ENCODE data around the gene PRDM7. TPM values are rescaled to one million over a fixed set of nuclear protein-coding genes. Genes with fewer than 3 reads are reported as not detected.
"Not testable (repeated sequence)": the region's sequence is repeated elsewhere in the genome, so short reads cannot be mapped to it uniquely, and the experiment has no call there.

The PRDM7 gene
- total RNA-seq, 4 donors from 2014 or later = not detected

DNA sequence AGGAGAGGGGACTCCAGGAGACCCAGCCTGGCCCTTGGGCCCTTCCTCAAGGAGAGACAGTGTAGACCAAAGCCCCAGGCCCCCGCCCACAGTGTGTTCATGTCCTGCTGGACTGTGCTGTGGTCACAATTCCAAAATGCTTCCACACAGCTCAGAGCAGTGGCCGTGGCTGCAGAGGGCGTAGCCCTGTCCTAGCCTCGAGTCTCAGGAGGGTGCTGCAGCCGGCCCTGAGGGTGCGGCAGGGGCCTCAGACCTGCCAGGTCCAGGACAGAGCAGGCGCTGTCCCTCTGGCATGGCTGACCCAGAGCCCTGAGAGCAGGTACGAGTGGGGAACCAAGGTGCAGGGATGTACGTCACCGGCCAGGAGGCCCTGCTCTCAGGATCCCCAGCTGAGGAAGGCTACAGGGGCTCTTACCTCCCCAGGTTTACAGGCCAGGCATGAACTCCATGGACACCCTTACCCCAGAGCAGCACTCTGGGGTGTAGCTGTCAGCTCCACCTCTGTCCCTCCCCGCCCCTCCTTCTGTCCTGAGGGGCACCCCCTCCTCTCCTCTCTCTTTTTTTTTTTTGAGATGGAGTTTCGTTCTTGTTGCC is 65.1 kb downstream of the PRDM7 start:
- Histone ChIP-seq H3K27me3 (no peaks in the 10 kb centered on the region), H3K4me1 (no peaks in the 10 kb centered on the region), H3K27ac (no peak overlapping the region), H3K9me3 (no peaks in the 10 kb centered on the region), H3K4me3 (no peak overlapping the region), H3K36me3 (peaks cover 0 to 6% (median 0%) of the 10 kb centered on the region in 3 donors)
- DNase-seq = no peak
- intact Hi-C loops (cut with DNase I) = no loop called here
- TF ChIP-seq CTCF (IDR thresholded peaks at IDR 0.05) = no peak
- 76 to 83% methylated on average over 1 to 2 of the region's 12 CpGs for WGBS, 2 donors

GRCh38 chr16:90011508-90011819 is 65.7 kb downstream of the PRDM7 start:
- H3K36me3 ChIP-seq = peaks cover 0 to 9% (median 0%) of the 10 kb centered on the region in 3 donors
- H3K4me3 ChIP-seq = no peak overlapping the region
- H3K27ac ChIP-seq = no peak overlapping the region
- WGBS, 2 donors = 40 to 84% methylated on average over 1 to 9 of the region's 11 CpGs
- no peaks in the 10 kb centered on the region for H3K4me1 ChIP-seq
- no peaks in the 10 kb centered on the region for H3K9me3 ChIP-seq
- TF ChIP-seq POLR2A (IDR thresholded peaks at IDR 0.05) = no peak
- TF ChIP-seq CTCF (IDR thresholded peaks at IDR 0.05) = no peak
- no peak for DNase-seq
- H3K27me3 ChIP-seq = no peaks in the 10 kb centered on the region
- intact Hi-C loops (cut with DNase I) = no loop called here

GRCh38 chr16:90010676-90011507 is 66.2 kb downstream of the PRDM7 start:
- Histone ChIP-seq H3K27me3 (no peaks in the 10 kb centered on the region), H3K36me3 (peaks cover 0 to 15% (median 0%) of the 10 kb centered on the region in 3 donors), H3K27ac (no peak overlapping the region), H3K9me3 (no peaks in the 10 kb centered on the region), H3K4me1 (no peaks in the 10 kb centered on the region), H3K4me3 (no peak overlapping the region)
- intact Hi-C loops (cut with DNase I) = no loop called here
- no peak for TF ChIP-seq CTCF (IDR thresholded peaks at IDR 0.05)
- DNase-seq = no peak
- WGBS, 2 donors = 75 to 92% methylated on average over 7 of the region's 22 CpGs

- WGBS, 2 donors = 84 to 88% methylated on average over 6 to 17 of the region's 22 CpGs
- Histone ChIP-seq H3K4me1 (no peaks in the 10 kb centered on the region), H3K36me3 (peaks cover 0 to 15% (median 0%) of the 10 kb centered on the region in 3 donors), H3K4me3 (peak overlapping the region in 1 of 4 donors; percentile 2), H3K27ac (no peak overlapping the region), H3K27me3 (no peaks in the 10 kb centered on the region), H3K9me3 (no peaks in the 10 kb centered on the region)
- intact Hi-C loops (cut with DNase I) = no loop called here
- no peak for DNase-seq
- no peak for TF ChIP-seq POLR2A (IDR thresholded peaks at IDR 0.05)
- no peak for TF ChIP-seq CTCF (IDR thresholded peaks at IDR 0.05)
Observed at GRCh38 chr16:90009172-90009899, 67.8 kb downstream of the PRDM7 start.

- 50 to 73% methylated on average over 2 to 9 of the region's 13 CpGs for WGBS, 2 donors
- H3K9me3 ChIP-seq = no peaks in the 10 kb centered on the region
Observed at GRCh38 chr16:90008708-90009145, 68.4 kb downstream of the PRDM7 start.

GRCh38 chr16:90007635-90008234 is 69.4 kb downstream of the PRDM7 start:
- WGBS, 2 donors = 67 to 84% methylated on average over 1 to 4 of the region's 13 CpGs
- intact Hi-C loops (cut with DNase I); H3K27ac ChIP-seq; H3K4me3 ChIP-seq; H3K27me3 ChIP-seq; H3K9me3 ChIP-seq; DNase-seq; H3K4me1 ChIP-seq: not testable (repeated sequence)
- H3K36me3 ChIP-seq = peaks cover 0 to 15% (median 0%) of the 10 kb centered on the region in 3 donors

More at GRCh38 chr16:90008708-90009145, 68.4 kb downstream of the PRDM7 start:
- Histone ChIP-seq H3K4me3 (peak overlapping the region in 1 of 4 donors; percentile 2), H3K27ac (no peak overlapping the region), H3K36me3 (peaks cover 0 to 15% (median 0%) of the 10 kb centered on the region in 3 donors), H3K4me1 (no peaks in the 10 kb centered on the region), H3K27me3 (no peaks in the 10 kb centered on the region)
- intact Hi-C loops (cut with DNase I) = no loop called here
- DNase-seq = no peak
- TF ChIP-seq POLR2A (IDR thresholded peaks at IDR 0.05) (no peak), CTCF (IDR thresholded peaks at IDR 0.05) (no peak)

Measured in esophagus squamous epithelium (tissue), 5 donors.